H1 (cell line): ENCODE data around the gene C1orf116. TPM values are rescaled to one million over a fixed set of nuclear protein-coding genes. Genes with fewer than 3 reads are reported as not detected.

Source experiments
- CREB1 ChIP-seq: IDR thresholded peaks from 2 replicates; pipeline ENCODE4 v1.6.1; 2012; ENCODE audit warnings: inconsistent platforms
- CTBP2 ChIP-seq: IDR thresholded peaks from 2 replicates; pipeline ENCODE4 v1.7.0; 2011; ENCODE audit warnings: borderline replicate concordance, mild to moderate bottlenecking, moderate library complexity, mixed read lengths, low read length; ENCODE audit not compliant: insufficient read depth, insufficient read length
- TEAD4 ChIP-seq: IDR thresholded peaks from 2 replicates; pipeline ENCODE4 v1.6.1; 2012; ENCODE audit warnings: low read depth, low read length, inconsistent platforms, mixed read lengths
- polyA plus RNA-seq, 7 experiments: library from polyadenylated mRNA; depleted of rRNA in 3 of 7; stranded (reverse) in 5 of 7; unstranded in 2 of 7; fragments of >200 nt in 5 of 7; fragments of 200-250 nt in 2 of 7; gene quantifications; 1 replicate in 5 of 7; 2 replicates in 1 of 7; 4 replicates in 1 of 7; pipeline versions ENCODE4 v1.2.1 to v1.2.3, GENCODE V29; 2011 to 2013; ENCODE audit warnings: missing spikeins in 2 of 7, mixed read lengths in 2 of 7
- total RNA-seq: library from RNA; stranded (reverse); fragmentation: NEBNext Ultra II Directional; extraction: Animal tissue kit (Norgen Biotek cat#: 25700); gene quantifications from 2 replicates; pipeline ENCODE4 v1.2.1, GENCODE V29; 2021

Gene C1orf116
- total and polyA plus RNA-seq, 2 of the 8 experiments (the other 6 are each of a cell fraction or from before 2014, with no cell fraction given), result 2.2 to 3.9 TPM

DNA sequence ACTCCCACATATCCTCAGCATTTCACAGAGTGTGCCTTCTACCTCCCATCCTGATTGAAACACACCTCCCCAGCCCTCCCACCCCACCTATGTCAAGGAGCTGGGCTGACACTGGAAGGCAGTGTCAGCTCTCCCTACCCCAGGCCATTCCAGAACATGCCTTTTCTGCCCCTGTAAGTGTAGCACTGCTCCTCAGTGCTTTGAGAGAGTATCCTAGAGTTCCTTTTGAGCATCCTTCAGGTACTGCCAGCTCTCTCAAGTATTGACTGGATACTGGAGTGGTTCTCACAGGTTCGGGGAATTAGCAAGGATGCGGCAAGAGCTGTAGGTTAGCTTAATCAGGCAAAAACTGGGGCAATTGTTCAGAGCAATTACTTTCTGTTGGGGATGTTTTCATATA, 21.8 kb downstream of the C1orf116 start (continued):
- TF ChIP-seq CTBP2, result no peak
- TF ChIP-seq TEAD4, result no peak
- TF ChIP-seq CREB1, result no peak
- TF ChIP-seq, all 59 proteins: peak for 0
